ENCODE data around the gene SMPD4. TPM values are rescaled to one million over a fixed set of nuclear protein-coding genes. Genes with fewer than 3 reads are reported as not detected.
"Not testable (repeated sequence)": the region's sequence is repeated elsewhere in the genome, so short reads cannot be mapped to it uniquely, and the experiment has no call there.

SMPD4 gene
- total RNA-seq, 1 experiment from 2014 or later, result 95.8 TPM

DNA sequence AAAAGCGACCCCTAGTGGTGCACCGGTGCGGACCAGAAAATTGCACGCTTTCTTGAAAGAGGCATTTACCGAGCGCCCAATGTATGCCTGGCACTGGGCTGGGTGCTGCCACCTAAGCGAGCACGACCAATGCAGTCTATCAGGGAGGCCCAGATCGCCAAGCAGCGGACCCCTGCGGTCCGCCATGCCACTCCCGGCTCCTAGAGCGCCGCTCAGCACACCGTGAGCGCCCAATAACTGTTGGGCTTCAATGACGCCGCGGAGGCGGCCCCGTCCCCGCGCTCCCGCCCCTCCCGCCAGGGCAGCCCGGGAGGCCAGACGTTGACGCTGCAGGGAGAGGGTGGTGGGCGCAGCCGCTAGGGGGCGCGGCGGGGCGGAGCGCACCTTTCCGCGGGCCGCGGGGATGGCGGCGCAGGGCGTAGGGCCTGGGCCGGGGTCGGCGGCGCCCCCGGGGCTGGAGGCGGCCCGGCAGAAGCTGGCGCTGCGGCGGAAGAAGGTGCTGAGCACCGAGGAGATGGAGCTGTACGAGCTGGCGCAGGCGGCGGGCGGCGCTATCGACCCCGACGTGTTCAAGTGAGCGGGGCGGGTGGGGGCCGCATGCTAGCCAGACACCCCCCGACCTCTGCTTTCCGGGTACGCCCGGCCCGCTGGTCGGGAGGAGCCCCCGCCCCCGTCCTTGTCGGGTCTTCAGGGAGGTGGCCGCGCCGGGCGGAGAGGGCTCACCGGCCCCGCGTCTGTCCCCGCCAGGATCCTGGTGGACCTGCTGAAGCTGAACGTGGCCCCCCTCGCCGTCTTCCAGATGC lies 679 bp upstream of the SMPD4 start, which contains the start of gene MZT2B:
TSS of gene MZT2B (plus strand) at position 383 of the 803 bp plus-strand sequence. CDS start at position 404, 21 bp downstream.
- H3K4me3 Mint-ChIP-seq, result peak within 1 kb of the TSS; percentile 98
- peak; percentile 85 for DNase-seq (ENCODE audit: low spot score)

GRCh38 chr2:130180404-130181324 lies 738 bp downstream of the SMPD4 start:
- ChIA-PET CTCF (interaction anchor here (0.8 to 1.4 kb wide), 9 partner anchors 72 to 617 kb away, joined by 3 to 10 read pairs (median 4); a partner anchor contains a TSS), POLR2A (interaction anchor here (1.0 to 1.5 kb wide), 2 partner anchors 161 to 162 kb away, joined by 5 to 6 read pairs; partner anchors contain the start of gene IMP4)
- not testable (repeated sequence) for ATAC-seq; H3K36me3 Mint-ChIP-seq; DNase-seq (ENCODE audit: low spot score); H3K27me3 Mint-ChIP-seq (ENCODE audit: low read depth); H3K9me3 Mint-ChIP-seq; H3K4me1 Mint-ChIP-seq
- H3K4me3 Mint-ChIP-seq, result peak overlapping the region; percentile 98
- peak overlapping the region; percentile 94 for H3K27ac Mint-ChIP-seq

More for the DNA sequence above, 679 bp upstream of the SMPD4 start, which contains the start of gene MZT2B:
- TF ChIP-seq TP53 (CRISPR knock-in tag; IDR thresholded peaks at IDR 0.05) (peak; percentile 56; the same call in 1 of the 2 replicates), CTCF (IDR thresholded peaks at IDR 0.05) (peak; percentile 69; the same call in 1 of the 2 replicates), FOXP4 (CRISPR knock-in tag; IDR thresholded peaks at IDR 0.05) (peak; percentile 86), ZNF423 (CRISPR knock-in tag; IDR thresholded peaks at IDR 0.05) (peak; percentile 73; the same call in 1 of the 2 replicates), TEAD1 (CRISPR knock-in tag; IDR thresholded peaks at IDR 0.05) (peak; percentile 75; the same call in 1 of the 2 replicates), SP1 (CRISPR knock-in tag; conservative IDR thresholded peaks at IDR 0.05) (peak; percentile 49)
- TF ChIP-seq, protein P1, sequence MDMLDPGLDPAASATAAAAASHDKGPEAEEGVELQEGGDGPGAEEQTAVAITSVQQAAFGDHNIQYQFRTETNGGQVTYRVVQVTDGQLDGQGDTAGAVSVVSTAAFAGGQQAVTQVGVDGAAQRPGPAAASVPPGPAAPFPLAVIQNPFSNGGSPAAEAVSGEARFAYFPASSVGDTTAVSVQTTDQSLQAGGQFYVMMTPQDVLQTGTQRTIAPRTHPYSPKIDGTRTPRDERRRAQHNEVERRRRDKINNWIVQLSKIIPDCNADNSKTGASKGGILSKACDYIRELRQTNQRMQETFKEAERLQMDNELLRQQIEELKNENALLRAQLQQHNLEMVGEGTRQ (CRISPR knock-in tag; IDR thresholded peaks at IDR 0.05), result peak; percentile 16; the same call in 1 of the 2 replicates
- not testable (repeated sequence) for H3K9me3 Mint-ChIP-seq; H3K36me3 Mint-ChIP-seq; H3K4me1 Mint-ChIP-seq; H3K27me3 Mint-ChIP-seq (ENCODE audit: low read depth)
- ChIA-PET POLR2A (interaction anchor here (1.0 to 1.5 kb wide), 2 partner anchors 160 to 161 kb away, joined by 5 to 6 read pairs; partner anchors contain the start of gene IMP4), CTCF (interaction anchor here (0.8 to 1.5 kb wide), 9 partner anchors 71 to 615 kb away, joined by 3 to 10 read pairs (median 4); a partner anchor contains a TSS)
- peak; percentile 74 for ATAC-seq
- peak within 1 kb of the TSS; percentile 94 for H3K27ac Mint-ChIP-seq

GRCh38 chr2:130174866-130175265 lies 6.5 kb downstream of the SMPD4 start:
- H3K4me3 Mint-ChIP-seq; H3K27me3 Mint-ChIP-seq (ENCODE audit: low read depth); ATAC-seq; CTCF ChIA-PET; H3K4me1 Mint-ChIP-seq; H3K27ac Mint-ChIP-seq; H3K9me3 Mint-ChIP-seq; DNase-seq (ENCODE audit: low spot score); POLR2A ChIA-PET: not testable (repeated sequence)
- H3K36me3 Mint-ChIP-seq, result peaks cover 40% of the 10 kb centered on the region

DNA sequence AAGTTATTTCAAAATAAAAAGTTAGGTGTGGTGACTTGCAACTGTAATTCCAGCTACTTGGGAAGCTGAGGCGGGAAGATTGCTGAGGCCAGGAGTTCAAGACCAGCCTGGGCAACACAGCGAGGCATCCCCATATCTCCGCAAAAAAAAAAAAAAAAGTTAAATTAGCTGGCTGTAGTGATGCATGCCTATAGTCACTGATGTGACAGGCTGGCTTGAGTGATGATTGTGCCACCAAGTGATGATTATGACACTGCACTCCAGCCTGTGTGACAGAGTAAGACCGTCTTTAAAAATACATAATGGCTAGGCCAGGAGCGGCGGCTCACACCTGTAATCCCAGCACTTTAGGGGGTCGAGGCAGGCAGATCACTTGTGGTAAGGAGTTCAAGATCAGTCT lies 11.5 kb downstream of the SMPD4 start:
- Mint-ChIP-seq H3K4me1 (no peaks in the 10 kb centered on the region), H3K9me3 (no peaks in the 10 kb centered on the region), H3K36me3 (peaks cover 58% of the 10 kb centered on the region), H3K4me3 (no peak overlapping the region), H3K27ac (no peak overlapping the region), H3K27me3 (ENCODE audit: low read depth) (no peaks in the 10 kb centered on the region)
- ChIA-PET CTCF (no interaction called here), POLR2A (no interaction called here)
- DNase-seq (ENCODE audit: low spot score) (no peak), ATAC-seq (no peak)
- TF ChIP-seq JAZF1 (CRISPR knock-in tag; IDR thresholded peaks at IDR 0.05) (no peak), ETV6 (CRISPR knock-in tag; IDR thresholded peaks at IDR 0.05) (no peak), NR1H2 (CRISPR knock-in tag; IDR thresholded peaks at IDR 0.05) (no peak), MYBL2 (CRISPR knock-in tag; IDR thresholded peaks at IDR 0.05) (no peak)
- TF ChIP-seq, protein P1 (CRISPR knock-in tag; IDR thresholded peaks at IDR 0.05), result no peak
- TF ChIP-seq, protein P2, sequence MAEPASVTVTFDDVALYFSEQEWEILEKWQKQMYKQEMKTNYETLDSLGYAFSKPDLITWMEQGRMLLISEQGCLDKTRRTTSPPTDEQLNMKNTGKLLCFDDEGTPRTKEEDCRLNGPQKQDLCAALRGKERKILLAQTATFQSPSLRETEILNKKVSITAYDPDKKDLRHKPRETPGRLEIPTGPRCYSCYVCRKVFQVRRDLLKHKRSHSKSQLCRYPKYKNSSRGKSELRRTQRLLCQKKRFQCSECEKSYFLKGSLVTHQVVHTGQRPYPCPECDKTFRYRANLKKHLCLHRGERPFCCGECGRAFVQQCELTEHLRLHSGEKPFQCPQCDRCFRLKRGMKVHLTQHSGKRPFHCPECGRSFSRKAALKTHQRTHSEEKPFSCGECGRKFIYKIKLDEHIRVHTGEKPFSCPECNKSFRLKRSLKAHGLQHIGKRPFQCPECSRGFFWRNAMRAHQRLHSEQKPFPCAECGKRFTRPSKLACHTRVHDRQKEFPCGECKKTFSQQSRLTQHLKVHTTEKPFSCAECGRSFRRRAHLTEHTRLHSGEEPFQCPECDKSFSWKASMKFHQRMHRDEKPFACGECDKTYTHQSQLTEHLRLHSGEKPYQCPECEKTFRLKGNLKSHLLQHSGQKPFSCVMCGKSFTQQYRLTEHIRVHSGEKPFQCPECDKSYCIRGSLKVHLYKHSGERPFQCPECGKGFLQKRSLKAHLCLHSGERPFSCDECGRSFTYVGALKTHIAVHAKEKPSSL (CRISPR knock-in tag; conservative IDR thresholded peaks at IDR 0.05), result no peak
- TF ChIP-seq, protein P3, sequence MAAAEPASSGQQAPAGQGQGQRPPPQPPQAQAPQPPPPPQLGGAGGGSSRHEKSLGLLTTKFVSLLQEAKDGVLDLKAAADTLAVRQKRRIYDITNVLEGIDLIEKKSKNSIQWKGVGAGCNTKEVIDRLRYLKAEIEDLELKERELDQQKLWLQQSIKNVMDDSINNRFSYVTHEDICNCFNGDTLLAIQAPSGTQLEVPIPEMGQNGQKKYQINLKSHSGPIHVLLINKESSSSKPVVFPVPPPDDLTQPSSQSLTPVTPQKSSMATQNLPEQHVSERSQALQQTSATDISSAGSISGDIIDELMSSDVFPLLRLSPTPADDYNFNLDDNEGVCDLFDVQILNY (CRISPR knock-in tag; IDR thresholded peaks at IDR 0.05), result no peak

- ATAC-seq; H3K27me3 Mint-ChIP-seq (ENCODE audit: low read depth); H3K4me1 Mint-ChIP-seq; CTCF ChIA-PET; H3K9me3 Mint-ChIP-seq; H3K27ac Mint-ChIP-seq; DNase-seq (ENCODE audit: low spot score); H3K4me3 Mint-ChIP-seq; POLR2A ChIA-PET: not testable (repeated sequence)
- H3K36me3 Mint-ChIP-seq, result peaks cover 63% of the 10 kb centered on the region
Observed at GRCh38 chr2:130169163-130169562, 12.2 kb downstream of the SMPD4 start.

Data from WTC11 (cell line).